ENCODE results near the gene BPIFB4.

DNA sequence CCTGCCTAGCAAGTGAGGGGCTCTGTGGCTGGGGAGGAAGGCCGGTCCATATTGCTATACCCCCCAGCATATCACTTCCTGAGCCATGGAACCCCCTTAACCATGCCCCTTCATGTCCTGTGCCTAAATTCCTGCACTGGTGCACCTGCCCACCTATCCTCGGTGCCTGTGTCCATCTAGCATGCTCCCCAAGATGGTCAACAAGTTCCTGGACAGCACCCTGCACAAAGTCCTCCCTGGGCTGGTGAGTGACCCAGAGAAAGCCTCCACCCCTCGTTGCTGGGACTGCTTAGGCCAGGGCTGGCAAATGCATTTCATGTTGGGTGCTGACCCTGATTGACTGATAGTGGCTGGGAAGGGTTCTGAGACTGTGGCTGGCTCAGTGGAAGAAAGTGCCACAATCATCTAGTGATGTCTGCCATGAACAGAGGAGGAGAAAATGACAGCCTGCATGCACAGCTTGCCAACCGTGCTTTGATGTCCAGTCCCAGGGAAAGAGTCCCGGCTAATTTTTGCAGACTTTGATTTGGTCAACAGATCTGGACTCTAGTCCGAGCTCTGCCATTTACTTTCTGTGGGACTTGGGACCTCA, 44.4 kb upstream of the BPIFB4 start:
- TF ChIP-seq, protein P1, sequence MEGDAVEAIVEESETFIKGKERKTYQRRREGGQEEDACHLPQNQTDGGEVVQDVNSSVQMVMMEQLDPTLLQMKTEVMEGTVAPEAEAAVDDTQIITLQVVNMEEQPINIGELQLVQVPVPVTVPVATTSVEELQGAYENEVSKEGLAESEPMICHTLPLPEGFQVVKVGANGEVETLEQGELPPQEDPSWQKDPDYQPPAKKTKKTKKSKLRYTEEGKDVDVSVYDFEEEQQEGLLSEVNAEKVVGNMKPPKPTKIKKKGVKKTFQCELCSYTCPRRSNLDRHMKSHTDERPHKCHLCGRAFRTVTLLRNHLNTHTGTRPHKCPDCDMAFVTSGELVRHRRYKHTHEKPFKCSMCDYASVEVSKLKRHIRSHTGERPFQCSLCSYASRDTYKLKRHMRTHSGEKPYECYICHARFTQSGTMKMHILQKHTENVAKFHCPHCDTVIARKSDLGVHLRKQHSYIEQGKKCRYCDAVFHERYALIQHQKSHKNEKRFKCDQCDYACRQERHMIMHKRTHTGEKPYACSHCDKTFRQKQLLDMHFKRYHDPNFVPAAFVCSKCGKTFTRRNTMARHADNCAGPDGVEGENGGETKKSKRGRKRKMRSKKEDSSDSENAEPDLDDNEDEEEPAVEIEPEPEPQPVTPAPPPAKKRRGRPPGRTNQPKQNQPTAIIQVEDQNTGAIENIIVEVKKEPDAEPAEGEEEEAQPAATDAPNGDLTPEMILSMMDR (IDR thresholded peaks at IDR 0.05; ENCODE audit: poor library complexity): no peak
- TF ChIP-seq EZH2 (IDR thresholded peaks at IDR 0.05; ENCODE audit: borderline replicate concordance) (no peak), EZH2phosphoT487 (IDR thresholded peaks at IDR 0.05; ENCODE audit: low read depth, severe bottlenecking, unreplicated experiment) (no peak)

Measured in hepatocyte (in vitro differentiated cells).